GM12878 (cell line): ENCODE measurements around the gene CHP1. TPM values are rescaled to one million over a fixed set of nuclear protein-coding genes. Genes with fewer than 3 reads are reported as not detected.
"Not testable (repeated sequence)": the region's sequence is repeated elsewhere in the genome, so short reads cannot be mapped to it uniquely, and the experiment has no call there.

Source experiments
- ATAC-seq: fragments of 200-7000 bp; cut with Tn5 transposase; 3 replicates; pipeline ENCODE4 v1.9.1; 2020; ENCODE audit warnings: mild to moderate bottlenecking, moderate library complexity
- BruUV-seq: library from RNA; stranded (reverse); fragments of 400-500 nt; replicated peaks from 2 replicates; lab custom pipeline; 2021; lab: Mats Ljungman, UMichigan
- CTCF ChIA-PET: fragments of 300-600 bp; sonication (Branson Sonifier 250); formaldehyde crosslinking; extraction: SDS; loops from one replicate; lab custom pipeline; 2021; ENCODE audit warnings: inconsistent platforms; lab: Yijun Ruan, JAX
- POLR2A ChIA-PET: fragments of 350-600 bp; formaldehyde crosslinking; extraction: SDS; loops from one replicate; lab custom pipeline; 2021; ENCODE audit warnings: inconsistent platforms; lab: Charles Lee
- RAD21 ChIA-PET: fragments of 300-600 bp; sonication (Branson Sonifier 250); formaldehyde crosslinking; loops from one replicate; lab custom pipeline; 2023; ENCODE audit warnings: antibody characterized with exemption; ENCODE audit not compliant: unreplicated experiment; lab: Charles Lee
- SMC1A ChIA-PET: fragments of 300-600 bp; sonication (Branson Sonifier 250); formaldehyde crosslinking; loops from one replicate; lab custom pipeline; 2023; ENCODE audit not compliant: unreplicated experiment, uncharacterized antibody; lab: Charles Lee
- DNase-seq: peaks from one replicate; pipeline ENCODE4 v3.0.0-alpha.2; 2011; ENCODE audit warnings: low read depth, low spot score
- FAIRE-seq: peaks from 3 replicates; lab custom pipeline; 2011; peaks lifted over from hg19 to GRCh38; lab: Jason Lieb, UNC
- H2AFZ ChIP-seq: 2 replicates; pipeline ENCODE4 v1.6.0; 2011; ENCODE audit warnings: low read depth, low read length, control low read depth; ENCODE audit not compliant: control insufficient read depth
- H3K27ac ChIP-seq: 2 replicates; pipeline ENCODE4 v1.5.1; 2011; ENCODE audit warnings: control low read depth; ENCODE audit not compliant: control insufficient read depth, insufficient read depth
- H3K27me3 ChIP-seq, 2 experiments: replicated peaks in 1 of 2; 2 replicates each; pipeline versions ENCODE4 v1.6.0 to v1.6.1; 2011; ENCODE audit warnings: low read length in 1 of 2; ENCODE audit not compliant: control insufficient read depth in 2 of 2, insufficient read depth in 2 of 2
- H3K36me3 ChIP-seq, 2 experiments: 2 replicates each; pipeline ENCODE4 v1.5.1; 2011; ENCODE audit warnings: low read length in 1 of 2; ENCODE audit not compliant: control insufficient read depth in 2 of 2, insufficient read depth in 2 of 2
- H3K4me1 ChIP-seq: 2 replicates; pipeline ENCODE4 v1.6.1; 2011; ENCODE audit warnings: mild to moderate bottlenecking, low read length, moderate library complexity, mixed read lengths; ENCODE audit not compliant: control insufficient read depth, insufficient read depth
- H3K4me2 ChIP-seq: 2 replicates; pipeline ENCODE4 v1.6.0; 2011; ENCODE audit warnings: control low read depth; ENCODE audit not compliant: control insufficient read depth, insufficient read depth
- H3K4me3 ChIP-seq: fragments of 200-600 bp; sonication (generic); 2 replicates; pipeline ENCODE4 v1.5.1; 2016
- H3K79me2 ChIP-seq: 2 replicates; pipeline ENCODE4 v1.6.0; 2011; ENCODE audit warnings: low read length; ENCODE audit not compliant: control insufficient read depth, insufficient read depth
- H3K9ac ChIP-seq: 2 replicates; pipeline ENCODE4 v1.8.0; 2011; ENCODE audit warnings: low read length, control low read depth, mixed read lengths; ENCODE audit not compliant: control insufficient read depth, insufficient read depth
- H3K9me3 ChIP-seq: replicated peaks from 3 replicates; pipeline ENCODE4 v1.5.1; 2011; ENCODE audit warnings: mild to moderate bottlenecking, low read length; ENCODE audit not compliant: control insufficient read depth, insufficient read depth
- H4K20me1 ChIP-seq: 2 replicates; pipeline ENCODE4 v1.6.0; 2011; ENCODE audit not compliant: control insufficient read depth, insufficient read depth
- BMI1 ChIP-seq: fragments of 450-650 bp; IDR thresholded peaks from 2 replicates; pipeline ENCODE4 v1.6.1; 2016; ENCODE audit warnings: mild to moderate bottlenecking, moderate library complexity, borderline replicate concordance
- CEBPB ChIP-seq, 2 experiments: fragments of 150-350 bp in 1 of 2; IDR thresholded peaks; 2 replicates each; pipeline ENCODE4 v1.6.1; 2012 to 2014; ENCODE audit warnings: low read depth in 2 of 2, low read length in 2 of 2, borderline replicate concordance in 1 of 2, inconsistent platforms in 1 of 2
- CHD4 ChIP-seq: fragments of 200-600 bp; sonication (generic); IDR thresholded peaks from 2 replicates; pipeline ENCODE4 v1.6.1; 2016; ENCODE audit warnings: mild to moderate bottlenecking
- EZH2 ChIP-seq: IDR thresholded peaks from 2 replicates; pipeline ENCODE4 v1.6.1; 2012; ENCODE audit warnings: low read depth, mild to moderate bottlenecking, control low read depth, inconsistent platforms, low read length, borderline replicate concordance; ENCODE audit not compliant: control insufficient read depth
- GATAD2B ChIP-seq: fragments of 450-650 bp; conservative IDR thresholded peaks from 2 replicates; pipeline ENCODE4 v1.6.1; 2017; ENCODE audit warnings: low read depth, mild to moderate bottlenecking, moderate library complexity
- IRF4 ChIP-seq: IDR thresholded peaks from 2 replicates; pipeline ENCODE4 v1.6.1; 2011; ENCODE audit warnings: low read depth, low read length
- JUNB ChIP-seq: IDR thresholded peaks from 2 replicates; pipeline ENCODE4 v1.6.1; 2016; ENCODE audit warnings: antibody characterized with exemption, mild to moderate bottlenecking
- REST ChIP-seq: IDR thresholded peaks from 2 replicates; pipeline ENCODE4 v1.6.1; 2012; ENCODE audit warnings: mild to moderate bottlenecking, low read depth, low read length
- RFX5 ChIP-seq: IDR thresholded peaks from 2 replicates; pipeline ENCODE4 v1.6.1; 2011; ENCODE audit warnings: low read depth, low read length, improper control_type of control experiment
- RUNX3 ChIP-seq: IDR thresholded peaks from 2 replicates; pipeline ENCODE4 v1.6.1; 2012; ENCODE audit warnings: low read length, inconsistent platforms
- SMARCA5 ChIP-seq: fragments of 450-650 bp; IDR thresholded peaks from 2 replicates; pipeline ENCODE4 v1.6.1; 2017; ENCODE audit warnings: mild to moderate bottlenecking
- TCF12 ChIP-seq: IDR thresholded peaks from 2 replicates; pipeline ENCODE4 v1.6.1; 2011; ENCODE audit warnings: low read depth, mild to moderate bottlenecking, low read length
- TCF3 ChIP-seq: IDR thresholded peaks from 2 replicates; pipeline ENCODE4 v1.6.1; 2012; ENCODE audit warnings: low read depth, mild to moderate bottlenecking, low read length, borderline replicate concordance; ENCODE audit not compliant: insufficient read depth
- ZZZ3 ChIP-seq: IDR thresholded peaks from 2 replicates; pipeline ENCODE4 v1.6.1; 2011; ENCODE audit warnings: low read depth; ENCODE audit not compliant: control insufficient read depth, insufficient read length
- WGBS: methylation state at CpG from one replicate; pipeline ENCODE4 v1.1.6; 2016; ENCODE audit warnings: low lambda C conversion rate; ENCODE audit not compliant: insufficient replicate concordance, insufficient coverage; ENCODE audit errors: missing lambda C conversion rate; 5-methylcytosine and 5-hydroxymethylcytosine counted together
- in situ Hi-C: fragments of 300-500 bp; cut with MboI; formaldehyde crosslinking; loops from 9 replicates; pipeline ENCODE4 v1.14.3; 2018; ENCODE audit warnings: mixed read lengths
- intact Hi-C: fragments of 100-400 bp; cut with micrococcal nuclease; formaldehyde crosslinking; loops from one replicate; pipeline ENCODE4 v1.14.2; 2022; ENCODE audit not compliant: unreplicated experiment
- polyA plus RNA-seq, 11 experiments: library from polyadenylated mRNA; depleted of rRNA in 4 of 11; unstranded in 6 of 11; stranded (reverse) in 5 of 11; fragments of >200 nt; fragmentation: Nextera tagmentation in 4 of 11; fragmentation: Illumina TruSeq in 1 of 11; extraction: Ambion mirVana in 4 of 11; extraction: Trizol in 1 of 11; gene quantifications; 1 replicate in 1 of 11; 2 replicates in 10 of 11; pipeline versions ENCODE4 v1.2.1 to v1.2.3, GENCODE V29; 2011 to 2016; ENCODE audit warnings: inconsistent platforms in 2 of 11, missing spikeins in 2 of 11, low read depth in 1 of 11
- total RNA-seq, 4 experiments: library from RNA; depleted of rRNA in 3 of 4; stranded (reverse); fragments of >200 nt in 3 of 4; fragmentation: Illumina TruSeq in 1 of 4; extraction: Trizol in 1 of 4; gene quantifications; 2 replicates each; pipeline versions ENCODE4 v1.2.1 to v1.2.3, GENCODE V29; 2013 to 2021

The CHP1 gene
- total and polyA plus RNA-seq, 10 of the 15 experiments (the other 5 are each of a cell fraction or from before 2014, with no cell fraction given) = 25.7 to 45.9 (median 39.1) TPM

- RAD21 ChIA-PET = no interaction called here
- POLR2A ChIA-PET = interaction anchor here (0.9 to 1.2 kb wide), 4 partner anchors 14 to 41 kb away, joined by 3 to 5 read pairs (median 4); partner anchors contain the start of genes NUSAP1 and OIP5
- TF ChIP-seq GATAD2B (no peak), EZH2 (no peak), RUNX3 (0 out of 2 replicates have a peak, but pooled peaks have one; percentile 23), SMARCA5 (no peak), ZZZ3 (no peak), BMI1 (no peak), RFX5 (no peak), JUNB (peak; percentile 86), CHD4 (no peak), CEBPB (IDR thresholded peaks at IDR 0.05; ENCODE audit: borderline replicate concordance in 1 of 2, low read depth in 2 of 2, low read length in 2 of 2) (no peak), IRF4 (peak; percentile 76; the same call in 1 of the 2 replicates), TCF3 (peak; percentile 62; the same call in 1 of the 2 replicates), TCF12 (peak; percentile 59; the same call in 1 of the 2 replicates), REST (no peak)
- 95% methylated on average over 2 of the region's 2 CpGs for WGBS
- ATAC-seq (peak; percentile 42), DNase-seq (no peak), FAIRE-seq (no peak)
- H3K36me3 ChIP-seq = peaks cover 4 to 6% of the 10 kb centered on the region in 2 experiments; a peak in 3 of 4 replicates
- intact Hi-C loops = no loop called here
- no peak overlapping the region for H3K4me3 ChIP-seq
- CTCF ChIA-PET = interaction anchor here (1.2 to 2.0 kb wide), 3 partner anchors 9 to 23 kb away, joined by 3 to 4 read pairs (median 4); partner anchors contain the start of genes NUSAP1 and OIP5
- no peaks in the 10 kb centered on the region for H3K27me3 ChIP-seq
- no peaks in the 10 kb centered on the region for H3K79me2 ChIP-seq
- peak overlapping the region; percentile 30; the same call in 1 of the 2 replicates for H3K27ac ChIP-seq
- BruUV-seq = no TSS peak
- H3K4me1 ChIP-seq = peaks cover 11% of the 10 kb centered on the region; the same call in 1 of the 2 replicates
- H4K20me1 ChIP-seq = no peaks in the 10 kb centered on the region
- in situ Hi-C loops = no loop called here
- 0 out of 2 replicates have a peak overlapping the region, but pooled peaks have one; percentile 0 for H3K4me2 ChIP-seq
- SMC1A ChIA-PET = interaction anchor here (0.6 to 1.5 kb wide), 3 partner anchors 15 to 23 kb away, joined by 3 read pairs; partner anchors contain the start of genes NUSAP1 and OIP5
- H2AFZ ChIP-seq = no peak overlapping the region
- no peak overlapping the region for H3K9ac ChIP-seq
- H3K9me3 ChIP-seq = no peaks in the 10 kb centered on the region
These were observed 78.3 kb downstream of the CHP1 start for GRCh38 chr15:41309226-41309905.

GRCh38 chr15:41320805-41321330 is 89.8 kb downstream of the CHP1 start:
- DNase-seq, CTCF ChIA-PET, H4K20me1 ChIP-seq, H3K36me3 ChIP-seq, H2AFZ ChIP-seq, H3K9ac ChIP-seq, in situ Hi-C loops, ATAC-seq, BruUV-seq, H3K79me2 ChIP-seq, RAD21 ChIA-PET, H3K4me2 ChIP-seq, POLR2A ChIA-PET, H3K9me3 ChIP-seq, H3K27ac ChIP-seq, intact Hi-C loops, H3K27me3 ChIP-seq, FAIRE-seq, H3K4me3 ChIP-seq, SMC1A ChIA-PET, H3K4me1 ChIP-seq: not testable (repeated sequence)
- whole genome bisulfite sequencing = 98% methylated on average over 9 of the region's 39 CpGs
